SK-N-DZ (cell line): ENCODE results near the gene CHD5.
A peak's percentile ranks its signal among the peaks of the same experiment; 100 is the strongest.

ENCODE experiments used
- DNase-seq: peaks from one replicate; pipeline ENCODE4 v3.0.0-alpha.2; 2015; ENCODE audit warnings: low spot score

The CHD5 gene

GRCh38 chr1:6113745-6114144, 66.4 kb downstream of the CHD5 start:
- no peak for DNase-seq

DNA sequence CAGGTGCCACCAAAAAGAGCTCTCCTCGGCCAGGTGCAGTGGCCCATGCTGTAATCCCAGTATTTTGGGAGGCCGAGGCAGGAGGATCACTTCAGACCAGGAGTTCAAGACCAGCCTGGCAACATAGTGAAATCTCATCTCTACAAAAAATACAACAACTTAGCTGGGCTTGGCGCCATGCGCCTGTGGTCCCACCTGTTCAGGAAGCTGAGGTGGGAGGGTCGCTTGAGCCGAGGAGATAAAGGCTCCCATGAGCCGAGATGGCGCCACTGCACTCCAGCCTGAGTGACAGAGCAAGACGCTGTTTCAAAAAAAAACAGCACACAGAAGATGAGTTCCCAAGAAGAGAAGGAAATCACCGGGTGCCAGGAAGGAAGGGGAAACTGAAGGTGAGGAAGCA, 67.0 kb downstream of the CHD5 start:
- no peak for DNase-seq

DNA sequence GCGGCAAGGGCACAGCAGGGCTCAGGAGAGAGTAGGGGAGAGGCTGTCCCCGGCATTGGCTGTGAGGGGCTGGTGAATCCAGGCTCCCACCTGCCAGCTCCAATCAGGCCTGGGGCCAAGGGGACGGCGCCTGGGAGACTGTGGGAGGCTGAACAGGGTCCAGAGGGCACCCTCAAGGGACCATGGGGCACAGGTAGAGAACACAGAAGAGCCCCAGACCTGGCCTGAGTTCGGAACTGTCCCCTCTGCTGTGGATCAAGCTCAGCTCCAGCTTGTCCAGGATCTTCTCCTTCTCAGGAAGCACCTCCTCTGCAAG, 67.5 kb downstream of the CHD5 start:
- no peak for DNase-seq

DNA sequence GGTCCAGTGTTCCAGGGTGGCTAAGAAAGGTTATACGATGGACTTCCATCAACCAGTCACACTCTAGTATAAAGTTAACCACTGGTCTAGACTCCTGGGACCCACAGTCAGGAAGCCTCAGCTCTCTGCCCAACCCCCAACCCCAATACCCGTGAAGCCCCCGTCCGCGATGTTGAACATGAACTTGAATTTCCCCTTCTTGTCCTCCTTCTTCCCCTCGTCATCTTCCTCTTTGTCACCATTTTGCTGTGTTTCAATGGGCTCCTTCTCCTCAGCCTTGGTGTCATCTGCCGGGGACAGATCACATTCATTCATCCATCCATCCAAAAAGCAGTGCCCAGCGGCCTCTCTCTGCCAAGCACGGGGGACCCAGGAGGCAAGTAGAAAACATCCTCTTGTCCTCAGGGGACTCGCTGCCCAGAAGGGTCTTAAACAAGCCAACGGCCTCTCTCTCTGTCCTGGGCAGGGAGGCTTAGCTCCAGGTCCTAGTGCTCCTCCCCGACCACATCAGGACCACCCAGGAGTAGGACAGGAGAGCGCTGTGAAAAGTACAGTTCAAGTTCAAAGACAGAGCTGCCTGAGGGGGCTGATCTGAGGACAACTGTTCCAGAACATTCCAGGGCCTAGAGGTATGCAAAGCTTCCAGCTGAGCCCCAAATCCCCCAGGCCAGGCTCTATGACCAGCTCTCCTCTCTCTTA, 68.0 kb downstream of the CHD5 start:
- no peak for DNase-seq

DNA sequence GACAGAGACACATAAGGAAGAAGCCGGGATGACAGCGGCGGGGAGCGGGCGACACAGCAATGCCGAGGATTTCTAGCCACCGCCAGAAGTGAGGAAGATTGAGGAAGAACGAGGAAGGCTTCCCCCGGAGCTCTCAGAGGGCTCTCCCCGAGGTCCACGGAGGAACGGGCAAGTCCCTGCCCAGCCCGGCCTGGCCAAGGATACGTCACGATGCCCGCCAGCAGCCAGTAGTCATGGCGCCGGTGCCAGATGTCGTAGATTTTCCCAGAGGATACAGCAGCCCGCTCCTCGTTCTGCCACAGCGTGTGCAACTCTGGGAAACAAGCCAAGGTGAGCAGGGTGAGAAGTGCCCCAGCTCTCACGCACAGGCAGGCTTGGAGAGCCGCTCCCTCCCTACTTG, 68.5 kb downstream of the CHD5 start:
- DNase-seq: no peak

- DNase-seq: no peak
Measured at GRCh38 chr1:6110326-6110725, 69.8 kb downstream of the CHD5 start.

- DNase-seq: no peak
Measured at GRCh38 chr1:6109688-6110087, 70.4 kb downstream of the CHD5 start.

DNA sequence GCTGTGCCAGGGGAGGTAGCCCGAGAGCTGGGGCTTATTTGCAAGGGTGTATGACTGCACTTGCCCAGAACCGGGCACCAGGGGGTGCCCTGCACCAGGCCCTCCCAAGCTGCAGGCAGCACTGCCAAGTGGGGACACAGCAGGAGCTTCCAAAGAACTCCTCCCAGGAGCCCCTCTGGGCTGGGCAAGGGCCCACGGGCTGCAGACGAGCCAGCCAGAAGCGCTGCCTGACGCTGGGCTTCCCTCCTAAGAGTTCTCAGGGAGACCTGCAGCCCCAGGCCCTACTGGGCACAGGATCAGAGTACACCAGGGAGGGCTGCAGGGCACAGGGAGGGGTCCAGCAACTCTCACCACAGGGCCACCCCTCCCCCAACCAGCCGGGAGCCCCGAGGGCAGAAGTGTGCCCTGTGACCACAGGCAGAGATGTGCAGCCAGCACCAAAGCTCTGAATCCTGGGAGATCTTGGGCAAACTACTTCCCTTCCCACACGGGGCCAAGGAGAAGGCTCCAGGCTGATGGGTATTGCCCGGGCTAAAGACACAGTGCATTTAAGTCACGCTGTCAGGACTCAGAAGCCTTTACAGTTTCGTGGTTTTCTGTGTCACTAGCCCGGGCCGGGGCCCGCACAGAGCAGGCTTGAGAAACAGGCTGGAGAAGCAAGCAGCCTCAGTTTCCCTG, 71.0 kb downstream of the CHD5 start:
- DNase-seq: peak; percentile 19

DNA sequence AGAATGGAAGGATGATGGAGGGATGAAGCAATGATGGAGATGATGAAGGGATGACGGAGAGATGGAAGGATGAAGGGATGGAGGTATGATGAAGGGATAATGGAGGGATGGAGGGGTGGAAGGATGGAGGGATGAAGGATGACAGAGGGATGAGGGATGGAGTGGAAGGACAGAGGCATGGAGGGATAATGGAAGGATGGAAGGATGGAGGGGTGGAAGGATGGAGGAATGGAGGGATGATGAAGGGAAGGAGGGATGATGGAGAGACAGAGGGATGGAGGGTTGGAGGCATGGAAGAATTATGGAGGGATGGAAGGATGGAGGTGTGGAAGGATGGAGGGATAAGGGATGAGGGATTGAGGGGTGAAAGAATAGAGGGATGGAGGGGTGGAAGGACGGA, 71.6 kb downstream of the CHD5 start:
- DNase-seq: no peak

GRCh38 chr1:6107409-6108356, 72.4 kb downstream of the CHD5 start:
- DNase-seq: no peak

DNA sequence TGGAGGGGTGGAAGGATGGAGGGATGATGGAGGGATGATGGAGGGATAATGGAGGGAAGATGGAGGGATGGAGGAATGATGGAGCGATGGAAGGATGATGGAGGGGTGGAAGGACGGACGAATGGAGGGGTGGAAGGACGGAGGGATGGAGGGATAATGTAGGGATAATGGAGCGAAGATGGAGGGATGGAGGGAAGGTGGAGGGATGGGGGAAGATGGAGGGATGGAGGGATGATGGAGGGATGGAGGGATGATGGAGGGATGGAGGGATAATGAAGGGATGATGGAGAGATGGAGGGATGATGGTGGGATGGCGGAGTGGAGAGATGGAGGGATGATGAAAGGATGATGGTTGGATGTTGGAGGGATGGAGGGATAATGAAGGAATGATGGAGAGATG, 73.1 kb downstream of the CHD5 start:
- DNase-seq: no peak

GRCh38 chr1:6106321-6106731, 73.8 kb downstream of the CHD5 start:
- no peak for DNase-seq

GRCh38 chr1:6105763-6106162, 74.4 kb downstream of the CHD5 start:
- no peak for DNase-seq

DNA sequence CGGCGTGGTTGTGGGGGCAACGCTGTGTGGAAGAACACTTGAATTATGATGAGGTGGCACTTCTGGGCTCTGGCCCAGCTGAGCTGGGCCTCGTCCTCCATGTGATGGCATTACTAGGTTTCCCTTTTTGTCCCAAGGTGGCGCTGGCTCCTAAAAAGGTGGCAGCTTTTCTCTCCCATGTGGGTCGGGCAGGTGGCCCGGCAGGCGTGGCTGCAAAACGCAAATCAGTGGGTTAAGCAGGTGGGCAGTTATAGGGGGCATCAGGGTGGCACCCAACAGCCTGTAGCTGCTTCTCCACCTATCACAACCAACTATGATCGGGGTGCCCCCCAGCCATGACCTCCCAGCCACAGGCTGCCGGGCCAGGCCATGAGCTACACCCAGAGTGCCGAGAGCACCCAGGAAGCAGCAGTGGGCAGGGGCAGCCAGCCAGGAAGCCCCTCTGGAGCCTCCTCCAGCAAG, 74.9 kb downstream of the CHD5 start:
- no peak for DNase-seq

- DNase-seq: no peak
Measured at GRCh38 chr1:6104631-6105030, 75.5 kb downstream of the CHD5 start.

GRCh38 chr1:6103854-6104530, 76.1 kb downstream of the CHD5 start:
- DNase-seq: no peak

DNA sequence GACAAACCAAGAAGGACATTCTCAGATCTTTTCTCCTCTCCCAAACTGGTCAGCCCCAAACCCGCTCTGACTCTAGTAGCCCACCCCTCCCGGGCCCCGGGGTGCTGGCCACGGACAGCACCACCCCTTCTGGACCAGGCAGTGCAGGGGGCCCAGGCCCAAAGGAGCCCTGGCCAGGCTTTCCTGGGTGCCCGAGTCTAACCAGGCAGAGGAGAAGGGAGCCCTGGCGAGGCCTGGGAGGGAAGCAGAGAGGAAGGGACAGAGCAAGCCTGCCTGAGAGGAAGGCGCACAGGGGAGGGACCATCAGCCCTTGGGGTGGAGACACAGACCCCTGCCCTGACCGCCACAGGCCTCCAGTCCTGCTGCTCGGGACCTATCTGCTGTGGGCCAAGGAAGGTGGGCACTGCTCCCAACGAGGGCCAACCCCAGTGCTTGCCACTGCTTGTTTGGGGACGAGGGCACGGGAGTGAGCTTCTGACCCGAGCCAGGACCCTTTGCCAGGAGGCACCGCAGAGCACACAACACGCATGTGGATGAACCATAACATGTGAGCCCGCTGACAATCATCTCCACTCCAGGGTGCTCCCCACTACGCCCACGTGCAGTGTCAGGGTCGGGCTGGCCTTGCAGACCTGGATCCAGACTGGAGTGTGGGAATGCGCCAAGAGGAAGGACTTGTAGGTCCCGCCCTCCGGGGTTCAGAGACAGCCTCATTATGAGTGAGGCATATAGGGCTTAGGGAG, 76.8 kb downstream of the CHD5 start:
- no peak for DNase-seq

- no peak for DNase-seq
Measured at GRCh38 chr1:6102532-6102845, 77.6 kb downstream of the CHD5 start.

DNA sequence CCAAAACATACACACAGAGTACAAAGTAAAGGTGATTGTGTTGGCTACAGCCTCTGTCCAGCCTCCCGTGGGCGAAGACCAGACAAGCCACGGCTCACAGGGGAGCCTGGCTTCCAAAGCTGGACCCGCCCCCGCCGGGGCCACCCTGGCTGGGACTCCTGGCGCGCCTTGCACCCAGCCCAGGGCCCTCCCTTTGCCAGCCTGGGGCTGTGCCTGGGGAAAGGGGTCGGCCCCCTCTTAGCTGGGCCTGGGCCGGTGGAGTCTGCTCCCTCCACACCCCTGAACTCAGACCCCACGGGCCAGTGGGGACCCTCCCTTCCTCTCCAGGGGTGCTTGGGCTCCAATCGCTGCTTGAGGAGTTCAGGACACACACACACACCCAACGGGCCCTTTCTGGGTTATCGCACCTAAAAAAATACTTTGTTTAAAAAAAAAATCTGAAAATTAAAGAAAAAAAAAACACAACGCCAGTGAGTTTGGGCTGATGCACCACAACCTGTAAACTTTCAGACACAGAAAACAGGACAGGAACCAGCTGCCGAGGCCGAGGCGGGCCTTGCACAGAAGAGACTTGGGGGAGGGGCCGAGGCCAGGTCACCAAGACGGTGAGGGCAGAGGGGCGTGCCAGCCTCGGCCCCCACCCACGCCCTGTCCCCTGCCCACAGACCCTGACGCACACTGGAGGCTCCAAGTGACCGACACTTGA, 78.1 kb downstream of the CHD5 start:
- DNase-seq: no peak

GRCh38 chr1:6100861-6101783, 79.0 kb downstream of the CHD5 start:
- DNase-seq: no peak
